Measurements from ENCODE around the gene OBSL1. TPM values are rescaled to one million over a fixed set of nuclear protein-coding genes. Genes with fewer than 3 reads are reported as not detected.

Gene OBSL1
- total RNA-seq, 1 experiment from 2014 or later = 23.1 TPM

DNA sequence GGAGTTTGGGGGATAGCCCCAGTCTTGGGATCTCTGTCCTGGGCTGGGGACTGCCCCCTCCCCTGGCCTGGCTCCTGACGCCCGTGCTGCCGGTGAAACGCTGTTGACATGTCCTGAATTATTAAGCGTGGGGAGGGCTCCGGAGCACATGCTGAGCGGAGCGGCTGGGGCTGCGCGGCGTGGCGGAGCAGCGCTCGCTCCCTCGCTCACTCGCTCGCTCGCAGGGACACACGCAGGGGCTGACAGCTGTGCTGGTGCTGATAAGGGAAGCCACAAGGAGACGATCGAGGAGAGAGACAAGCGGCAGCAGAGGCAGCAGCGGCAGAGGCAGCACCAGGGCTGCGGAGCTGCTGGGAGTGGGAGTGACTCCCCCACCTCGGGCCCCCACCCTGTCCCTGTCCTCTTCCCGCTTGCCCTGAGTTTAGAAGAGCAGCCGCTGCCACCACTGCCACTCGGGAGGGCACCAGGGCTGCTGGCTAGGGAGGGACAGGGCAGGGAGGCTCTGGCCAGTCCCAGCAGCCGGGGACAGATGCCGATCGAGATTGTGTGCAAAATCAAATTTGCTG lies 57.1 kb downstream of the OBSL1 start, which contains the start of gene ASIC4:
Gene ASIC4 (plus strand): TSS at position 287 of the 566 bp plus-strand sequence. CDS start 243 bp downstream, at position 530.
- no peak within 1 kb of the TSS for H3K27ac ChIP-seq (ENCODE audit: low read depth, low read length, poor library complexity, severe bottlenecking)
- TF ChIP-seq, protein P1, sequence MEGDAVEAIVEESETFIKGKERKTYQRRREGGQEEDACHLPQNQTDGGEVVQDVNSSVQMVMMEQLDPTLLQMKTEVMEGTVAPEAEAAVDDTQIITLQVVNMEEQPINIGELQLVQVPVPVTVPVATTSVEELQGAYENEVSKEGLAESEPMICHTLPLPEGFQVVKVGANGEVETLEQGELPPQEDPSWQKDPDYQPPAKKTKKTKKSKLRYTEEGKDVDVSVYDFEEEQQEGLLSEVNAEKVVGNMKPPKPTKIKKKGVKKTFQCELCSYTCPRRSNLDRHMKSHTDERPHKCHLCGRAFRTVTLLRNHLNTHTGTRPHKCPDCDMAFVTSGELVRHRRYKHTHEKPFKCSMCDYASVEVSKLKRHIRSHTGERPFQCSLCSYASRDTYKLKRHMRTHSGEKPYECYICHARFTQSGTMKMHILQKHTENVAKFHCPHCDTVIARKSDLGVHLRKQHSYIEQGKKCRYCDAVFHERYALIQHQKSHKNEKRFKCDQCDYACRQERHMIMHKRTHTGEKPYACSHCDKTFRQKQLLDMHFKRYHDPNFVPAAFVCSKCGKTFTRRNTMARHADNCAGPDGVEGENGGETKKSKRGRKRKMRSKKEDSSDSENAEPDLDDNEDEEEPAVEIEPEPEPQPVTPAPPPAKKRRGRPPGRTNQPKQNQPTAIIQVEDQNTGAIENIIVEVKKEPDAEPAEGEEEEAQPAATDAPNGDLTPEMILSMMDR (conservative IDR thresholded peaks at IDR 0.05; ENCODE audit: low read depth, low read length) = no peak
- TF ChIP-seq EZH2 (IDR thresholded peaks at IDR 0.05; ENCODE audit: borderline replicate concordance, low read depth, low read length, poor library complexity, severe bottlenecking) = no peak
- H3K9me3 ChIP-seq (ENCODE audit: low read depth, low read length, poor library complexity, severe bottlenecking) = no peaks in the 10 kb centered on the region
- H3K27me3 ChIP-seq (replicated peaks; ENCODE audit: insufficient read depth, low read depth, low read length, poor library complexity) = no peaks in the 10 kb centered on the region
- peaks cover 51% of the 10 kb centered on the region for H3K4me1 ChIP-seq (ENCODE audit: insufficient read depth, low read length, poor library complexity, severe bottlenecking)
- no peak for DNase-seq (ENCODE audit: low spot score)
- no peaks in the 10 kb centered on the region for H3K36me3 ChIP-seq (ENCODE audit: insufficient read depth, low read length, poor library complexity, severe bottlenecking)
- BruUV-seq (replicated peaks) = no TSS peak
- ChIA-PET CTCF (interaction anchor here (0.5 to 1.0 kb wide), 3 partner anchors 10 to 19 kb away, joined by 4 to 6 read pairs (median 4); a partner anchor contains a TSS), POLR2A (ENCODE audit: low non-redundant PET) (interaction anchor here (0.6 kb wide), 1 partner anchor 1300 kb away, joined by 3 read pairs; no protein-coding TSS in a partner anchor)
- intact Hi-C loops (cut with micrococcal nuclease; ENCODE audit: unreplicated experiment) = no loop called here
- no peak within 1 kb of the TSS for H3K4me3 ChIP-seq (ENCODE audit: low read depth, low read length, poor library complexity, severe bottlenecking)

- no peaks in the 10 kb centered on the region for H3K27me3 ChIP-seq (replicated peaks; ENCODE audit: insufficient read depth, low read depth, low read length, poor library complexity)
- no peaks in the 10 kb centered on the region for H3K9me3 ChIP-seq (ENCODE audit: low read depth, low read length, poor library complexity, severe bottlenecking)
- no peak overlapping the region for H3K4me3 ChIP-seq (ENCODE audit: low read depth, low read length, poor library complexity, severe bottlenecking)
- no peak overlapping the region for H3K27ac ChIP-seq (ENCODE audit: low read depth, low read length, poor library complexity, severe bottlenecking)
- DNase-seq (ENCODE audit: low spot score) = no peak
- intact Hi-C loops (cut with micrococcal nuclease; ENCODE audit: unreplicated experiment) = no loop called here
- ChIA-PET POLR2A (ENCODE audit: low non-redundant PET) (interaction anchor here (0.6 kb wide), 1 partner anchor 1299 kb away, joined by 3 read pairs; no protein-coding TSS in a partner anchor), CTCF (interaction anchor here (0.5 to 1.0 kb wide), 3 partner anchors 10 to 18 kb away, joined by 4 to 6 read pairs (median 4); a partner anchor contains a TSS)
- peaks cover 55% of the 10 kb centered on the region for H3K4me1 ChIP-seq (ENCODE audit: insufficient read depth, low read length, poor library complexity, severe bottlenecking)
- no peak for TF ChIP-seq EZH2 (IDR thresholded peaks at IDR 0.05; ENCODE audit: borderline replicate concordance, low read depth, low read length, poor library complexity, severe bottlenecking)
- TF ChIP-seq, protein P1 (conservative IDR thresholded peaks at IDR 0.05; ENCODE audit: low read depth, low read length) = no peak
- no TSS peak for BruUV-seq (replicated peaks)
- H3K36me3 ChIP-seq (ENCODE audit: insufficient read depth, low read length, poor library complexity, severe bottlenecking) = no peaks in the 10 kb centered on the region
Observed at GRCh38 chr2:219513787-219514186, 57.6 kb downstream of the OBSL1 start.

DNA sequence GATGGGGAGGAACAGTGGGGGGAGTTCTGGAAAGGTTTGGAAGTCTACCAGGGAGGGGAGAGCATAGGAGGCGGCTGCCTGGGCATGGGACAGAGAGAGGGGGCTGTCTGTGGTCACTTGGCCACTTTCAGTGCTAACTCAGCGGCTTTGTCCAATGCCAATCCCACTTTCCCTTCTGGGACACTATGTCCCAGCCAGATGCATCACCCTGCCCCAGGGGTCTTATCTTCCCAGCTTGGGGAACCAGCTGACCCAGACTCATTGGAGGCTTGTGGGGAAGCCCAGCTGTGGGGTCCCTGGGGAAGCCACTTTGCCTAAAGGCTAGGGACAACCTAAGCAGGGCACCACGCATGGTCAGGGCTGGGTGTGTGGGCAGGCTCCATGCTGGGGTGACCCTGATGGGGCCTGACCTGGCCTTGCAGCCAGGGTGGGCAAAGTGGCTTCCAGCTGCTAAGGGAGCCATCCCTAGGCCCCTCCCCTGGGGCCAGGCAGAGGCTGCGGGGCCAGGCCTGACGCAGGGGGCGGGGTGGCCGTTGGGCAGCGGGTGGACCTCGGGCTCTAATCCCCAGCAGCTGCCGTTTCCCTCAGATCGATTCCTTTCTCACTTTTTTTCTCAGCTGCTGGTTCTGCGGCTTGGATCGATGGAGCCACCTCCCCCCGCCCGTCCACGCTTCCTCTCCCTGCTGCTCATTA lies 58.7 kb downstream of the OBSL1 start:
- Histone ChIP-seq H3K4me1 (ENCODE audit: insufficient read depth, low read length, poor library complexity, severe bottlenecking) (peaks cover 66% of the 10 kb centered on the region), H3K27me3 (replicated peaks; ENCODE audit: insufficient read depth, low read depth, low read length, poor library complexity) (no peaks in the 10 kb centered on the region), H3K4me3 (ENCODE audit: low read depth, low read length, poor library complexity, severe bottlenecking) (no peak overlapping the region), H3K36me3 (ENCODE audit: insufficient read depth, low read length, poor library complexity, severe bottlenecking) (no peaks in the 10 kb centered on the region), H3K9me3 (ENCODE audit: low read depth, low read length, poor library complexity, severe bottlenecking) (no peaks in the 10 kb centered on the region), H3K27ac (ENCODE audit: low read depth, low read length, poor library complexity, severe bottlenecking) (peak overlapping the region; percentile 69)
- no TSS peak for BruUV-seq (replicated peaks)
- ChIA-PET CTCF (no interaction called here), POLR2A (ENCODE audit: low non-redundant PET) (no interaction called here)
- intact Hi-C loops (cut with micrococcal nuclease; ENCODE audit: unreplicated experiment) = no loop called here
- no peak for DNase-seq (ENCODE audit: low spot score)
- TF ChIP-seq, protein P1 (conservative IDR thresholded peaks at IDR 0.05; ENCODE audit: low read depth, low read length) = no peak
- no peak for TF ChIP-seq EZH2 (IDR thresholded peaks at IDR 0.05; ENCODE audit: borderline replicate concordance, low read depth, low read length, poor library complexity, severe bottlenecking)
